ENCODE results near the gene ACOX2. TPM values are rescaled to one million over a fixed set of nuclear protein-coding genes. Genes with fewer than 3 reads are reported as not detected.

ACOX2 gene
- total RNA-seq, 1 experiment from 2014 or later: 0.85 TPM

DNA sequence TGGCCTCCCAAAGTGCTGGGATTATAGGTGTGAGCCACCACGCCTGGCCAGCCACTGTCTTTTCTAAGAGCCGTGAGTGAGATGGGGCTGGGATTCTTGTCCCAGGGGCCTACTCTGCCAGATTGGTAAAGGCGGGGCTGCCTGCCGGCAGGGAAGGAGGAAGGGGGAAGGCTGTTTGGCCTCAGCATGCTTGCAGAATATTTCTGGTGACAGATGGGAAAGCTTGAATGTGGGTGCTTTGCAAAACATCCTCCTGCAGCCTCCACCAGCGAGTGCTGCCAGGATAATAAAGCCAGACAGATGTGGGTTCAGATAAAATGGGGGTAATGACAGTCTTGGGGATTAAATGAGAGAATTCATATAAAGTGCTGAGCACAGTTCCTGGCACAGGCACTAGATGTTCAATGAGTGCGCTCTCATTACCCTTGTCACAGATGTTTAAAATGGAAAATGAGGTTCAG lies 19.8 kb upstream of the ACOX2 start:
- Histone ChIP-seq H3K14ac (ENCODE audit: insufficient read depth, low read length) (no peak overlapping the region), H3K27me3 (ENCODE audit: insufficient read depth, low read length) (no peaks in the 10 kb centered on the region), H2AFZ (ENCODE audit: low read length) (no peak overlapping the region), H3K23me2 (ENCODE audit: insufficient read length, low read depth, low read length, poor library complexity, severe bottlenecking) (no peaks in the 10 kb centered on the region), H3T11ph (ENCODE audit: low read length) (no peak overlapping the region), H2BK12ac (ENCODE audit: insufficient read length, low read depth, low read length) (no peak overlapping the region), H4K8ac (replicated peaks; ENCODE audit: insufficient read length, low read depth, low read length) (no peak overlapping the region), H3K27ac (ENCODE audit: insufficient read length, low read depth, low read length) (no peak overlapping the region), H3K79me1 (ENCODE audit: insufficient read depth, low read depth, low read length, poor library complexity, severe bottlenecking) (no peaks in the 10 kb centered on the region), H3K4me2 (ENCODE audit: insufficient read depth, insufficient read length, low read length) (no peak overlapping the region), H3K9me3 (ENCODE audit: control insufficient read depth, low read depth, low read length) (no peaks in the 10 kb centered on the region), H3K4ac (ENCODE audit: low read depth, low read length) (no peak overlapping the region), H3K4me1 (ENCODE audit: insufficient read depth, low read length) (peaks cover 3% of the 10 kb centered on the region; the same call in 1 of the 2 replicates), H3K9ac (ENCODE audit: extremely low read depth, insufficient read length, low read length) (no peak overlapping the region), H2BK120ac (ENCODE audit: low read depth, low read length, poor library complexity, severe bottlenecking) (no peak overlapping the region), H3K23ac (ENCODE audit: insufficient read length, low read depth, low read length) (no peak overlapping the region), H4K20me1 (ENCODE audit: control insufficient read depth, insufficient read depth, insufficient read length) (no peaks in the 10 kb centered on the region), H2BK20ac (ENCODE audit: low read depth, low read length, poor library complexity, severe bottlenecking) (no peak overlapping the region), H2BK15ac (ENCODE audit: low read depth, low read length) (no peak overlapping the region), H3K18ac (ENCODE audit: insufficient read length, low read depth, low read length) (no peak overlapping the region), H4K5ac (ENCODE audit: insufficient read length, low read depth, low read length) (no peak overlapping the region), H3K79me2 (ENCODE audit: insufficient read depth, low read length) (no peaks in the 10 kb centered on the region), H3K56ac (ENCODE audit: insufficient read length, low read depth, low read length) (no peak overlapping the region), H4K91ac (ENCODE audit: insufficient read length, low read depth, low read length) (no peak overlapping the region), H2BK5ac (ENCODE audit: insufficient read length, low read length) (no peak overlapping the region), H2AK5ac (ENCODE audit: insufficient read length, low read length) (no peak overlapping the region)
- Mint-ChIP-seq H3K9me3 (peaks cover 8 to 10% of the 10 kb centered on the region in 2 experiments), H3K27me3 (ENCODE audit: low read depth) (peaks cover 4% of the 10 kb centered on the region), H3K27ac (no peak overlapping the region; a peak in 2 of 7 replicates), H3K4me3 (no peak overlapping the region), H3K36me3 (ENCODE audit: insufficient read depth in 1 of 3, low read depth in 3 of 3) (peaks cover 0 to 8% (median 2%) of the 10 kb centered on the region in 3 experiments; a peak in 2 of 7 replicates), H3K4me1 (peaks cover 20 to 26% of the 10 kb centered on the region in 2 experiments)
- peak; percentile 40 for DNase-seq
- TF ChIP-seq, protein P1, sequence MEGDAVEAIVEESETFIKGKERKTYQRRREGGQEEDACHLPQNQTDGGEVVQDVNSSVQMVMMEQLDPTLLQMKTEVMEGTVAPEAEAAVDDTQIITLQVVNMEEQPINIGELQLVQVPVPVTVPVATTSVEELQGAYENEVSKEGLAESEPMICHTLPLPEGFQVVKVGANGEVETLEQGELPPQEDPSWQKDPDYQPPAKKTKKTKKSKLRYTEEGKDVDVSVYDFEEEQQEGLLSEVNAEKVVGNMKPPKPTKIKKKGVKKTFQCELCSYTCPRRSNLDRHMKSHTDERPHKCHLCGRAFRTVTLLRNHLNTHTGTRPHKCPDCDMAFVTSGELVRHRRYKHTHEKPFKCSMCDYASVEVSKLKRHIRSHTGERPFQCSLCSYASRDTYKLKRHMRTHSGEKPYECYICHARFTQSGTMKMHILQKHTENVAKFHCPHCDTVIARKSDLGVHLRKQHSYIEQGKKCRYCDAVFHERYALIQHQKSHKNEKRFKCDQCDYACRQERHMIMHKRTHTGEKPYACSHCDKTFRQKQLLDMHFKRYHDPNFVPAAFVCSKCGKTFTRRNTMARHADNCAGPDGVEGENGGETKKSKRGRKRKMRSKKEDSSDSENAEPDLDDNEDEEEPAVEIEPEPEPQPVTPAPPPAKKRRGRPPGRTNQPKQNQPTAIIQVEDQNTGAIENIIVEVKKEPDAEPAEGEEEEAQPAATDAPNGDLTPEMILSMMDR (conservative IDR thresholded peaks at IDR 0.05): no peak
- WGBS (ENCODE audit: extremely low coverage, insufficient read length, low lambda C conversion rate): no CpG with 5 or more reads among the region's 6 CpGs
